GM12878 (cell line): ENCODE measurements around the gene PCTP.

ENCODE experiments used
- CEBPB ChIP-seq, 2 experiments: fragments of 150-350 bp in 1 of 2; IDR thresholded peaks; 2 replicates each; pipeline ENCODE4 v1.6.1; 2012 to 2014; ENCODE audit warnings: low read depth in 2 of 2, low read length in 2 of 2, borderline replicate concordance in 1 of 2, inconsistent platforms in 1 of 2
- CTCF ChIP-seq, 3 experiments: IDR thresholded peaks in 2 of 3; conservative IDR thresholded peaks in 1 of 3; 2 replicates each; pipeline ENCODE4 v1.5.1; 2011; ENCODE audit warnings: low read depth in 3 of 3, low read length in 3 of 3, mild to moderate bottlenecking in 3 of 3, control low read depth in 2 of 3, moderate library complexity in 2 of 3, inconsistent platforms in 1 of 3, mixed read lengths in 1 of 3; ENCODE audit not compliant: control insufficient read depth in 2 of 3, insufficient read depth in 1 of 3; ENCODE audit errors: extremely low read depth in 1 of 3
- EGR1 ChIP-seq, 2 experiments: IDR thresholded peaks; 1 replicate in 1 of 2; 2 replicates in 1 of 2; pipeline ENCODE4 v1.6.1; 2011 to 2012; ENCODE audit warnings: low read depth in 2 of 2, low read length in 2 of 2, borderline replicate concordance in 1 of 2, mild to moderate bottlenecking in 1 of 2, moderate library complexity in 1 of 2
- NRF1 ChIP-seq: conservative IDR thresholded peaks from 2 replicates; pipeline ENCODE4 v1.6.1; 2011; ENCODE audit warnings: mild to moderate bottlenecking, low read depth, low read length, improper control_type of control experiment
- POLR2A ChIP-seq: IDR thresholded peaks from 2 replicates; pipeline ENCODE4 v1.6.1; 2011; ENCODE audit warnings: low read depth, mild to moderate bottlenecking, low read length
- ZBTB33 ChIP-seq: fragments of 450-650 bp; IDR thresholded peaks from 2 replicates; pipeline ENCODE4 v1.6.1; 2017; ENCODE audit warnings: mild to moderate bottlenecking

- TF ChIP-seq CTCF (IDR thresholded peaks at IDR 0.05 in 2 of 3, conservative IDR thresholded peaks at IDR 0.05 in 1 of 3; ENCODE audit: control insufficient read depth in 2 of 3, extremely low read depth in 1 of 3, insufficient read depth in 1 of 3, low read depth in 3 of 3, low read length in 3 of 3), result no peak
- no peak for TF ChIP-seq NRF1
- TF ChIP-seq CEBPB (IDR thresholded peaks at IDR 0.05; ENCODE audit: borderline replicate concordance in 1 of 2, low read depth in 2 of 2, low read length in 2 of 2), result no peak
- no peak for TF ChIP-seq POLR2A
- TF ChIP-seq EGR1 (IDR thresholded peaks at IDR 0.05; ENCODE audit: borderline replicate concordance in 1 of 2, low read depth in 2 of 2, low read length in 2 of 2), result no peak
- no peak for TF ChIP-seq ZBTB33
Measured at GRCh38 chr17:55704401-55704800, 46.5 kb upstream of the PCTP start.
